ENCODE results near the gene AREG. TPM values are rescaled to one million over a fixed set of nuclear protein-coding genes. Genes with fewer than 3 reads are reported as not detected.

Gene AREG
- total and polyA plus RNA-seq, 2 donors from 2014 or later, result 11.8 TPM; not detected in 1

- TF ChIP-seq, protein P1, sequence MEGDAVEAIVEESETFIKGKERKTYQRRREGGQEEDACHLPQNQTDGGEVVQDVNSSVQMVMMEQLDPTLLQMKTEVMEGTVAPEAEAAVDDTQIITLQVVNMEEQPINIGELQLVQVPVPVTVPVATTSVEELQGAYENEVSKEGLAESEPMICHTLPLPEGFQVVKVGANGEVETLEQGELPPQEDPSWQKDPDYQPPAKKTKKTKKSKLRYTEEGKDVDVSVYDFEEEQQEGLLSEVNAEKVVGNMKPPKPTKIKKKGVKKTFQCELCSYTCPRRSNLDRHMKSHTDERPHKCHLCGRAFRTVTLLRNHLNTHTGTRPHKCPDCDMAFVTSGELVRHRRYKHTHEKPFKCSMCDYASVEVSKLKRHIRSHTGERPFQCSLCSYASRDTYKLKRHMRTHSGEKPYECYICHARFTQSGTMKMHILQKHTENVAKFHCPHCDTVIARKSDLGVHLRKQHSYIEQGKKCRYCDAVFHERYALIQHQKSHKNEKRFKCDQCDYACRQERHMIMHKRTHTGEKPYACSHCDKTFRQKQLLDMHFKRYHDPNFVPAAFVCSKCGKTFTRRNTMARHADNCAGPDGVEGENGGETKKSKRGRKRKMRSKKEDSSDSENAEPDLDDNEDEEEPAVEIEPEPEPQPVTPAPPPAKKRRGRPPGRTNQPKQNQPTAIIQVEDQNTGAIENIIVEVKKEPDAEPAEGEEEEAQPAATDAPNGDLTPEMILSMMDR (IDR thresholded peaks at IDR 0.05; ENCODE audit: borderline replicate concordance, extremely low read depth, insufficient read depth), result no peak
- DNase-seq (no peak), FAIRE-seq (no peak)
- no peaks in the 10 kb centered on the region for H3K27me3 ChIP-seq (ENCODE audit: control insufficient read depth, insufficient read depth, low read length)
- no peak overlapping the region for H3K27ac ChIP-seq (ENCODE audit: low read depth in 2 of 2, low read length in 2 of 2)
- intact Hi-C loops (cut with DNase I), result no loop called here
- H3K9ac ChIP-seq (ENCODE audit: low read length in 3 of 3), result no peak overlapping the region
- no peaks in the 10 kb centered on the region for H3K4me1 ChIP-seq (ENCODE audit: control insufficient read depth in 2 of 3, insufficient read depth in 2 of 3, low read depth in 1 of 3, low read length in 3 of 3)
- H3K9me3 ChIP-seq (ENCODE audit: control insufficient read depth in 2 of 3, insufficient read depth in 1 of 3, low read length in 3 of 3), result no peaks in the 10 kb centered on the region
- H3K36me3 ChIP-seq (ENCODE audit: control insufficient read depth in 2 of 3, insufficient read depth in 3 of 3, low read length in 3 of 3), result no peaks in the 10 kb centered on the region
- no peak overlapping the region for H3K4me3 ChIP-seq (ENCODE audit: low read length in 3 of 3)
Measured at GRCh38 chr4:74483226-74483911, 38.4 kb downstream of the AREG start.

GRCh38 chr4:74486905-74487304, 42.0 kb downstream of the AREG start:
- no peaks in the 10 kb centered on the region for H3K4me1 ChIP-seq (ENCODE audit: control insufficient read depth in 2 of 3, insufficient read depth in 2 of 3, low read depth in 1 of 3, low read length in 3 of 3)
- FAIRE-seq (no peak), DNase-seq (no peak)
- no peaks in the 10 kb centered on the region for H3K27me3 ChIP-seq (ENCODE audit: control insufficient read depth, insufficient read depth, low read length)
- no peak overlapping the region for H3K4me3 ChIP-seq (ENCODE audit: low read length in 3 of 3)
- no peak overlapping the region for H3K27ac ChIP-seq (ENCODE audit: low read depth in 2 of 2, low read length in 2 of 2)
- H3K9ac ChIP-seq (ENCODE audit: low read length in 3 of 3), result no peak overlapping the region
- intact Hi-C loops (cut with DNase I), result no loop called here
- TF ChIP-seq, protein P1 (IDR thresholded peaks at IDR 0.05; ENCODE audit: borderline replicate concordance, extremely low read depth, insufficient read depth), result no peak
- H3K36me3 ChIP-seq (ENCODE audit: control insufficient read depth in 2 of 3, insufficient read depth in 3 of 3, low read length in 3 of 3), result no peaks in the 10 kb centered on the region
- no peaks in the 10 kb centered on the region for H3K9me3 ChIP-seq (ENCODE audit: control insufficient read depth in 2 of 3, insufficient read depth in 1 of 3, low read length in 3 of 3)

DNA sequence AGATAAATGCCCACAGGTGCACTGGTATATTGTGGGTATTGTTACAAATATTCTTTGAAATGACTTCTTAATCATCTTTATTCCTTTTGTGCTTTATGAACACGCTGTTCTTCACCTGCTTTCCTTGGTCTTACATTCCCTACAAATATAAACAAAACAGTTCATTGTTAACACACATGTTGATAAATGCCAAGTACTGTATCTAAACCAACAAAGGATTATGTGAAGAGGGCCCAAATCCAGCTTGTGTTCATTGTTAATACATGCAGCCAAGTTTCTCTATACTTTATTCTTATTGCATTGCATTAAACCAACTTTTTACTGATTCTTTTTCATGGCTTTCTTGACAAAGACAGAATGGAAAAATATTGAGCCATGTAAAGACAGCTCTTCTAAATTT, 42.8 kb downstream of the AREG start:
- H3K27me3 ChIP-seq (ENCODE audit: control insufficient read depth, insufficient read depth, low read length), result no peaks in the 10 kb centered on the region
- no peak overlapping the region for H3K9ac ChIP-seq (ENCODE audit: low read length in 3 of 3)
- no peak overlapping the region for H3K27ac ChIP-seq (ENCODE audit: low read depth in 2 of 2, low read length in 2 of 2)
- no peak overlapping the region for H3K4me3 ChIP-seq (ENCODE audit: low read length in 3 of 3)
- intact Hi-C loops (cut with DNase I), result no loop called here
- no peaks in the 10 kb centered on the region for H3K9me3 ChIP-seq (ENCODE audit: control insufficient read depth in 2 of 3, insufficient read depth in 1 of 3, low read length in 3 of 3)
- DNase-seq (no peak), FAIRE-seq (no peak)
- TF ChIP-seq, protein P1 (IDR thresholded peaks at IDR 0.05; ENCODE audit: borderline replicate concordance, extremely low read depth, insufficient read depth), result no peak
- no peaks in the 10 kb centered on the region for H3K4me1 ChIP-seq (ENCODE audit: control insufficient read depth in 2 of 3, insufficient read depth in 2 of 3, low read depth in 1 of 3, low read length in 3 of 3)
- no peaks in the 10 kb centered on the region for H3K36me3 ChIP-seq (ENCODE audit: control insufficient read depth in 2 of 3, insufficient read depth in 3 of 3, low read length in 3 of 3)

GRCh38 chr4:74490736-74491135, 45.8 kb downstream of the AREG start:
- DNase-seq (no peak), FAIRE-seq (no peak)
- Histone ChIP-seq H3K9ac (ENCODE audit: low read length in 3 of 3) (no peak overlapping the region), H3K27me3 (ENCODE audit: control insufficient read depth, insufficient read depth, low read length) (no peaks in the 10 kb centered on the region), H3K36me3 (ENCODE audit: control insufficient read depth in 2 of 3, insufficient read depth in 3 of 3, low read length in 3 of 3) (no peaks in the 10 kb centered on the region), H3K9me3 (ENCODE audit: control insufficient read depth in 2 of 3, insufficient read depth in 1 of 3, low read length in 3 of 3) (no peaks in the 10 kb centered on the region), H3K4me3 (ENCODE audit: low read length in 3 of 3) (no peak overlapping the region), H3K27ac (ENCODE audit: low read depth in 2 of 2, low read length in 2 of 2) (no peak overlapping the region), H3K4me1 (ENCODE audit: control insufficient read depth in 2 of 3, insufficient read depth in 2 of 3, low read depth in 1 of 3, low read length in 3 of 3) (no peaks in the 10 kb centered on the region)
- intact Hi-C loops (cut with DNase I), result no loop called here
- TF ChIP-seq, protein P1 (IDR thresholded peaks at IDR 0.05; ENCODE audit: borderline replicate concordance, extremely low read depth, insufficient read depth), result no peak

Data from kidney (tissue), 14 donors.